ENCODE measurements around the gene ZXDC. TPM values are rescaled to one million over a fixed set of nuclear protein-coding genes. Genes with fewer than 3 reads are reported as not detected.
A peak's percentile ranks its signal among the peaks of the same experiment; 100 is the strongest.

The ZXDC gene
- total and polyA plus RNA-seq, 9 of the 15 experiments (the other 6 are each of a cell fraction or from before 2014, with no cell fraction given) = 0.59 to 13.4 (median 7.3) TPM

- no peak for TF ChIP-seq CHD7 (IDR thresholded peaks at IDR 0.05; ENCODE audit: low read depth, low read length)
- TF ChIP-seq ATF1 (CRISPR knock-in tag; IDR thresholded peaks at IDR 0.05) = no peak
- TF ChIP-seq ATF1 (tag; IDR thresholded peaks at IDR 0.05) = 0 out of 2 replicates have a peak, but pooled peaks have one; percentile 26
- TF ChIP-seq TAF1 (IDR thresholded peaks at IDR 0.05; ENCODE audit: control insufficient read depth, extremely low read depth, insufficient read depth, low read length, severe bottlenecking) = peak; percentile 13
- TF ChIP-seq VEZF1 (CRISPR knock-in tag; IDR thresholded peaks at IDR 0.05) = peak; percentile 35; the same call in 1 of the 2 replicates
- no peak for TF ChIP-seq NFIC (IDR thresholded peaks at IDR 0.05)
- TF ChIP-seq NR2C1 (IDR thresholded peaks at IDR 0.05) = peak; percentile 56
- peak; percentile 69 for TF ChIP-seq NR2C1 (tag; IDR thresholded peaks at IDR 0.05)
- no peak for TF ChIP-seq GATAD2A (IDR thresholded peaks at IDR 0.05)
- TF ChIP-seq ZNF408 (CRISPR knock-in tag; IDR thresholded peaks at IDR 0.05; ENCODE audit: low read depth) = no peak
Observed at GRCh38 chr3:126476166-126477060, 722 bp upstream of the ZXDC start (continued).
